Measurements from ENCODE around the gene HELT. TPM values are rescaled to one million over a fixed set of nuclear protein-coding genes. Genes with fewer than 3 reads are reported as not detected.

Gene HELT
- total and polyA plus RNA-seq, 2 experiments from 2014 or later: not detected

GRCh38 chr4:185002784-185003183 is 15.5 kb upstream of the HELT start:
- no peak for DNase-seq
- no peaks in the 10 kb centered on the region for H3K4me1 ChIP-seq (ENCODE audit: insufficient read depth)
- H3K9me3 ChIP-seq (ENCODE audit: low read depth): no peaks in the 10 kb centered on the region
- no peaks in the 10 kb centered on the region for H3K79me2 ChIP-seq (ENCODE audit: insufficient read depth)
- no peak overlapping the region for H3K27ac ChIP-seq
- no peaks in the 10 kb centered on the region for H3K36me3 ChIP-seq (ENCODE audit: low read depth)
- H2AFZ ChIP-seq: no peak overlapping the region
- TF ChIP-seq EZH2 (IDR thresholded peaks at IDR 0.05; ENCODE audit: insufficient read depth, poor library complexity, severe bottlenecking) (no peak), EZH2phosphoT487 (IDR thresholded peaks at IDR 0.05; ENCODE audit: insufficient read depth, low read depth) (no peak)
- no peaks in the 10 kb centered on the region for H4K20me1 ChIP-seq (ENCODE audit: insufficient read depth)
- H3K9me2 ChIP-seq (ENCODE audit: insufficient read depth): no peaks in the 10 kb centered on the region
- no peak overlapping the region for H3K4me3 ChIP-seq
- in situ Hi-C loops (cut with MboI): loop anchor here (10.0 kb wide), 1 partner anchor 258 kb away; no protein-coding TSS in a partner anchor
- no peak overlapping the region for H3K4me2 ChIP-seq (ENCODE audit: unreplicated experiment)
- no peaks in the 10 kb centered on the region for H3F3A ChIP-seq (ENCODE audit: insufficient read depth)
- no peaks in the 10 kb centered on the region; the same call in none of the 2 replicates for H3K27me3 ChIP-seq (replicated peaks; ENCODE audit: insufficient read depth)
- WGBS, 2 experiments (ENCODE audit: low coverage in 1 of 2, low lambda C conversion rate in 2 of 2, missing lambda C conversion rate in 2 of 2): 54 to 57% methylated on average over 11 of the region's 11 CpGs
- no peak overlapping the region for H3K9ac ChIP-seq

GRCh38 chr4:185003596-185004351 is 14.5 kb upstream of the HELT start:
- H3K36me3 ChIP-seq (ENCODE audit: low read depth): no peaks in the 10 kb centered on the region
- H3K27ac ChIP-seq: no peak overlapping the region
- H4K20me1 ChIP-seq (ENCODE audit: insufficient read depth): no peaks in the 10 kb centered on the region
- H3K9me3 ChIP-seq (ENCODE audit: low read depth): no peaks in the 10 kb centered on the region
- in situ Hi-C loops (cut with MboI): loop anchor here (10.0 kb wide), 1 partner anchor 259 kb away; no protein-coding TSS in a partner anchor
- H3K79me2 ChIP-seq (ENCODE audit: insufficient read depth): no peaks in the 10 kb centered on the region
- H3K27me3 ChIP-seq (replicated peaks; ENCODE audit: insufficient read depth): peaks cover 3% of the 10 kb centered on the region
- H3K9me2 ChIP-seq (ENCODE audit: insufficient read depth): no peaks in the 10 kb centered on the region
- DNase-seq: no peak
- no peak overlapping the region for H3K4me3 ChIP-seq
- no peak for TF ChIP-seq EZH2phosphoT487 (IDR thresholded peaks at IDR 0.05; ENCODE audit: insufficient read depth, low read depth)
- TF ChIP-seq EZH2 (IDR thresholded peaks at IDR 0.05; ENCODE audit: insufficient read depth, poor library complexity, severe bottlenecking): no peak
- H3K4me2 ChIP-seq (ENCODE audit: unreplicated experiment): no peak overlapping the region
- no peak overlapping the region for H2AFZ ChIP-seq
- H3K9ac ChIP-seq: no peak overlapping the region
- WGBS, 2 experiments (ENCODE audit: low coverage in 1 of 2, low lambda C conversion rate in 2 of 2, missing lambda C conversion rate in 2 of 2): 55 to 62% methylated on average over 19 of the region's 19 CpGs
- no peaks in the 10 kb centered on the region for H3K4me1 ChIP-seq (ENCODE audit: insufficient read depth)
- no peaks in the 10 kb centered on the region for H3F3A ChIP-seq (ENCODE audit: insufficient read depth)

GRCh38 chr4:185004562-185005218 is 13.6 kb upstream of the HELT start:
- in situ Hi-C loops (cut with MboI): loop anchor here (10.0 kb wide), 1 partner anchor 260 kb away; no protein-coding TSS in a partner anchor
- WGBS, 2 experiments (ENCODE audit: low coverage in 1 of 2, low lambda C conversion rate in 2 of 2, missing lambda C conversion rate in 2 of 2): 10% methylated on average over 21 to 22 of the region's 22 CpGs
- Histone ChIP-seq H3K4me3 (peak overlapping the region; percentile 42), H3K9ac (no peak overlapping the region), H3K4me2 (ENCODE audit: unreplicated experiment) (peak overlapping the region; percentile 43), H3K27me3 (replicated peaks; ENCODE audit: insufficient read depth) (peaks cover 6% of the 10 kb centered on the region), H3K9me3 (ENCODE audit: low read depth) (no peaks in the 10 kb centered on the region), H4K20me1 (ENCODE audit: insufficient read depth) (no peaks in the 10 kb centered on the region), H2AFZ (peak overlapping the region; percentile 9; the same call in 1 of the 2 replicates), H3K4me1 (ENCODE audit: insufficient read depth) (no peaks in the 10 kb centered on the region), H3K27ac (no peak overlapping the region), H3K36me3 (ENCODE audit: low read depth) (no peaks in the 10 kb centered on the region), H3K79me2 (ENCODE audit: insufficient read depth) (no peaks in the 10 kb centered on the region), H3K9me2 (ENCODE audit: insufficient read depth) (no peaks in the 10 kb centered on the region), H3F3A (ENCODE audit: insufficient read depth) (no peaks in the 10 kb centered on the region)
- TF ChIP-seq EZH2 (IDR thresholded peaks at IDR 0.05; ENCODE audit: insufficient read depth, poor library complexity, severe bottlenecking): no peak
- no peak for TF ChIP-seq EZH2phosphoT487 (IDR thresholded peaks at IDR 0.05; ENCODE audit: insufficient read depth, low read depth)
- DNase-seq: no peak

GRCh38 chr4:185005219-185005819 is 13.0 kb upstream of the HELT start:
- Histone ChIP-seq H3K9me2 (ENCODE audit: insufficient read depth) (no peaks in the 10 kb centered on the region), H3K9me3 (ENCODE audit: low read depth) (no peaks in the 10 kb centered on the region), H3K36me3 (ENCODE audit: low read depth) (no peaks in the 10 kb centered on the region), H3K27ac (no peak overlapping the region), H3K4me3 (peak overlapping the region; percentile 42), H4K20me1 (ENCODE audit: insufficient read depth) (no peaks in the 10 kb centered on the region), H3K4me1 (ENCODE audit: insufficient read depth) (no peaks in the 10 kb centered on the region), H3K27me3 (replicated peaks; ENCODE audit: insufficient read depth) (peaks cover 6% of the 10 kb centered on the region), H3F3A (ENCODE audit: insufficient read depth) (no peaks in the 10 kb centered on the region), H3K4me2 (ENCODE audit: unreplicated experiment) (peak overlapping the region; percentile 43), H2AFZ (peak overlapping the region; percentile 9; the same call in 1 of the 2 replicates), H3K79me2 (ENCODE audit: insufficient read depth) (no peaks in the 10 kb centered on the region), H3K9ac (no peak overlapping the region)
- no peak for TF ChIP-seq EZH2 (IDR thresholded peaks at IDR 0.05; ENCODE audit: insufficient read depth, poor library complexity, severe bottlenecking)
- TF ChIP-seq EZH2phosphoT487 (IDR thresholded peaks at IDR 0.05; ENCODE audit: insufficient read depth, low read depth): no peak
- 2 to 5% methylated on average over 22 of the region's 22 CpGs for WGBS, 2 experiments (ENCODE audit: low coverage in 1 of 2, low lambda C conversion rate in 2 of 2, missing lambda C conversion rate in 2 of 2)
- in situ Hi-C loops (cut with MboI): loop anchor here (10.0 kb wide), 1 partner anchor 261 kb away; no protein-coding TSS in a partner anchor
- DNase-seq: peak; percentile 85
